ENCODE results near the gene ADGRL1.

ADGRL1 gene

DNA sequence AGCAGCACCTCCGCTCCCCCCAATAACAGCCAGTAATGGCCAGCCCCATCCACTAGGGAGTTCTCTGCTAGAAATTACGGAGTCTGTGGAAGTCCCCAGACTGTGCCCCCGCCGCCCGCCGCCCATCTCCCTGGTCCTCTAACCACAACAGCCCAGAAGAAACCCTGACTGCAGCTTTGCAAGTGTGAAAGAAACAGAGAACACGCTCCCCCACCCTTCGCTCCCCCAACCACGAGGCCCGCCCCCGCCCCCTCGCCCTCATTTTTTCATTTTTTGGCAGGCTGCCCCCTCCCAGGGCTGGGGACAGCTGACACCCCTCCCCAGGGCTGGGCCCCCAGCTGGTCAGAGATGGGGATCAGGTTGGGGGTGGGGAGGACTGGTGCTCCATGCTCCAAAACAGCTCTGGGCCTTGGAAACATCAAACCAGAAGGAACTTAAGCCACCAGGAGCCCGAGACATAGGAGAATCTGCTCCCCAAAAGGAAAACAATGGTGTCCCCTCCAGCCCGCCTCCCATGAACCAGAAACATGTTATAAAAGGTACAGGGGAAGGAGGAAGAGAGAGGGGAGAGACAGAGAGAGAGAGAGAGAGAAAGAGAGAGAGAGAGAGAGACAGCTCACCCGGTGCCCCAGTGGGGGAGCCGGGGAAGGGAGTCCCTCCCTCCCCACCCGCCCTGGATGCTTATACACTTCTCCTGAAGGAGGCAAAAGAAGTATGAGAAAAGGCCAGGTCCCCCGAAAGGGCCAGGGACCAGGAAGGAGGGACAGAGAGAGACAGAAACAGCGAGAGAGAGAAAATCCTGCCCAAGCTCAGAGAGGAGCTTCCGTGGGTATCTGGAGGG lies 39.8 kb downstream of the ADGRL1 start:
- TF ChIP-seq, protein P1, sequence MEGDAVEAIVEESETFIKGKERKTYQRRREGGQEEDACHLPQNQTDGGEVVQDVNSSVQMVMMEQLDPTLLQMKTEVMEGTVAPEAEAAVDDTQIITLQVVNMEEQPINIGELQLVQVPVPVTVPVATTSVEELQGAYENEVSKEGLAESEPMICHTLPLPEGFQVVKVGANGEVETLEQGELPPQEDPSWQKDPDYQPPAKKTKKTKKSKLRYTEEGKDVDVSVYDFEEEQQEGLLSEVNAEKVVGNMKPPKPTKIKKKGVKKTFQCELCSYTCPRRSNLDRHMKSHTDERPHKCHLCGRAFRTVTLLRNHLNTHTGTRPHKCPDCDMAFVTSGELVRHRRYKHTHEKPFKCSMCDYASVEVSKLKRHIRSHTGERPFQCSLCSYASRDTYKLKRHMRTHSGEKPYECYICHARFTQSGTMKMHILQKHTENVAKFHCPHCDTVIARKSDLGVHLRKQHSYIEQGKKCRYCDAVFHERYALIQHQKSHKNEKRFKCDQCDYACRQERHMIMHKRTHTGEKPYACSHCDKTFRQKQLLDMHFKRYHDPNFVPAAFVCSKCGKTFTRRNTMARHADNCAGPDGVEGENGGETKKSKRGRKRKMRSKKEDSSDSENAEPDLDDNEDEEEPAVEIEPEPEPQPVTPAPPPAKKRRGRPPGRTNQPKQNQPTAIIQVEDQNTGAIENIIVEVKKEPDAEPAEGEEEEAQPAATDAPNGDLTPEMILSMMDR (IDR thresholded peaks at IDR 0.05; ENCODE audit: insufficient read depth, low read length, poor library complexity, severe bottlenecking): no peak
- no peak overlapping the region for H3K4me3 ChIP-seq (replicated peaks; ENCODE audit: low read depth, low read length)
- no peaks in the 10 kb centered on the region for H3K36me3 ChIP-seq (ENCODE audit: control insufficient read depth, insufficient read depth, low read length)
- no peaks in the 10 kb centered on the region; the same call in 1 of the 2 replicates for H3K27me3 ChIP-seq (replicated peaks; ENCODE audit: control insufficient read depth, insufficient read depth, low read length)
- DNase-seq (ENCODE audit: extremely low read depth, insufficient read length): no peak

DNA sequence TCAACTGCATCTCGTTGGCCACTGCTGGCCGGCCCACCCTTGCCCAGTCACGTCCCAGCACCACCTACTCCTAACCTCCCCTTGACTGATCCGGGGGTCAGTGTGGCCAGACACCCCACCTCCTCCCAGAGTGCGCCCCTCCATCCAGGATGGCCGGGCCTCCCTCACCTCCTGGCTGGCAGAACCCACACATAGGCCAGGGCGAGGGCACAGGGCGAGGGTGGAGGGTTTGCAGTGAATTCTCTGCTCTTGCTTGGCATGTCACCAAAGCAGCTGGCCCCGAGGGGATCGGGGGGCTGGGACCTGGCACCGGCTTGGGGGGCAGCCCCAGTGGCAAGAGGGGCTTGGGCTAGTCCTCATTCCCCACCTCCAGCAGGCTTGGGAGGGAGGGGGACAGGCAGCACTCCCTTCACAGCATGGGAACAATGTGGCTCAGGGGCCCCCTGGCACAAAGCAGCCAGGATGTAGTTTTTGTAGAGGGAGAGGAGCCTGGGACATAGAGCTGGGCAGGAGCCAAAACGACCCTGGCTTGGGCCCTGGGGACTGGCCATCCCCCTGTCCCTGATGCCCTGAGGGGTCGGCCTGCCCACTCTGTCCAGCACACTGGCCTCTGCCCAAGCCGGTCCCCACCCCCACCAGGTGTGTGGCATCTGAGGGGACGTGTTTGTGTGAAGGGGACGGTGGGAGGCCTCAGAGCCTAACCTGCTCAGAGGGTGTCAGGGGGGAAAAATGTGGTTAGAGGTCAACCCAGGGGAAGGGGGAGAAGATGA lies 41.1 kb downstream of the ADGRL1 start:
- TF ChIP-seq, protein P1 (IDR thresholded peaks at IDR 0.05; ENCODE audit: insufficient read depth, low read length, poor library complexity, severe bottlenecking): no peak
- Histone ChIP-seq H3K4me3 (replicated peaks; ENCODE audit: low read depth, low read length) (no peak overlapping the region), H3K36me3 (ENCODE audit: control insufficient read depth, insufficient read depth, low read length) (no peaks in the 10 kb centered on the region), H3K27me3 (replicated peaks; ENCODE audit: control insufficient read depth, insufficient read depth, low read length) (no peaks in the 10 kb centered on the region; the same call in 1 of the 2 replicates)
- DNase-seq (ENCODE audit: extremely low read depth, insufficient read length): no peak

DNA sequence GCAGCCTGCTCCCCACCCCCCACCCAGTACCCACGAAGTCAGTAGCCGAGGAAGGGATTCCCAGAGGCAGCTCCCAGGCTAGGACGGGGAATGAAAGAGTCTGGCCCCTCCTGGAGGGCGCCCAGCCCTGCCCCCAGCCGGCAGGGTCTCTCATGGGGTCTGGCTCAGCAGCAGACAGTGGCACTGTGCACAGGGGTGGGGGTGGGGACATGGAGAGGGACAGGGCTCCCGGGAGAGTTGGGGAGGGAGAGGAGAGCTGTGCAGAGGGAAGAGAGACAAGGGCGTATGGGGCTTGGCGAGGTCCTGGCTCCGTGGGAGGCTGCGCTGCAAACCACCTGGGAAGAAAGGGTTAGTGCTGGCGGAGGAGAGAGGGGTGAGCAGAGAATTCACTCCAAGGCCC lies 41.9 kb downstream of the ADGRL1 start:
- Histone ChIP-seq H3K27me3 (replicated peaks; ENCODE audit: control insufficient read depth, insufficient read depth, low read length) (no peaks in the 10 kb centered on the region; the same call in 1 of the 2 replicates), H3K4me3 (replicated peaks; ENCODE audit: low read depth, low read length) (no peak overlapping the region), H3K36me3 (ENCODE audit: control insufficient read depth, insufficient read depth, low read length) (no peaks in the 10 kb centered on the region)
- TF ChIP-seq, protein P1 (IDR thresholded peaks at IDR 0.05; ENCODE audit: insufficient read depth, low read length, poor library complexity, severe bottlenecking): no peak
- no peak for DNase-seq (ENCODE audit: extremely low read depth, insufficient read length)

DNA sequence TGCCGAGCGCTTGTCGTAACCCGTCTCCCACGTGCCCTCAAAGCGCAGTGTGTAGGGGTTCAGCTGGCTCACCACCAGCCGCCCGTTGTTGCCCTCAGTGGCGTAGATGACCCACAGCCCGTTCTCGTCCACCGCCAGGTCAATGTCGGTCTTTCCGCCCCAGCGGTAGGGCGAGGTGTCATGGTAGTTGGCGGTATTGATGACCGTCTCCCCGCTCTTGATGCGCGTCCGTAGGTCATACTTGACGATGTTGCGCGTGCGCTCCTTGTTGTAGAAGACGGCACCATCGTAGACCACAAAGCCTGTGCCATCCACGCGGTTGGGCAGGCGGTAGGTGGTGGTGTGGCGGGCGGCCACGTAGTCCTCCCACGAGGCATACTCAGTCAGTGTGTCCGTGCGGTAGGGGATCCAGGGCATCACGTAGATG lies 43.1 kb downstream of the ADGRL1 start:
- no peak for DNase-seq (ENCODE audit: extremely low read depth, insufficient read length)
- H3K4me3 ChIP-seq (replicated peaks; ENCODE audit: low read depth, low read length): no peak overlapping the region
- TF ChIP-seq, protein P1 (IDR thresholded peaks at IDR 0.05; ENCODE audit: insufficient read depth, low read length, poor library complexity, severe bottlenecking): no peak
- no peaks in the 10 kb centered on the region; the same call in 1 of the 2 replicates for H3K27me3 ChIP-seq (replicated peaks; ENCODE audit: control insufficient read depth, insufficient read depth, low read length)
- no peaks in the 10 kb centered on the region for H3K36me3 ChIP-seq (ENCODE audit: control insufficient read depth, insufficient read depth, low read length)

DNA sequence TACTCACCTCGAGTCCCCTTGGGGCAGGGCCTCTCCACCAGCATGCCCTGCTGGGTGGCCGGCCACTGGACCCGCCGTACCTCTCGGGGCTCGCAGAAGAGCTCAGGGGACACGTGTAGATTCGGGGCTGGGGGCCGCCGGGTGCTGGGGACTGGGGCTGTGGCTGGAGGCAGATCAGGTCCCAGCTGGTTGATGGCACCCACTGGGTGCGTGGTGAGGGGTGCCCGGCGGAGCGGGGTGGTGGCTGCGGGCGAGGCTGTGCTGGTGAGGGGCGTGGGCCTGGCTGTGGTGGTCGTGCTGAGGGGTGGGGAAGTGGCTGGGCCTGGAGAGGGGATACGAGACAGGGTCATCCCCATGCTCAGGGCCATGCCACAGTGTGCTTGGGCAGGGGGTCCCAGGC lies 44.7 kb downstream of the ADGRL1 start:
- Histone ChIP-seq H3K4me3 (replicated peaks; ENCODE audit: low read depth, low read length) (no peak overlapping the region), H3K36me3 (ENCODE audit: control insufficient read depth, insufficient read depth, low read length) (no peaks in the 10 kb centered on the region), H3K27me3 (replicated peaks; ENCODE audit: control insufficient read depth, insufficient read depth, low read length) (no peaks in the 10 kb centered on the region; the same call in 1 of the 2 replicates)
- TF ChIP-seq, protein P1 (IDR thresholded peaks at IDR 0.05; ENCODE audit: insufficient read depth, low read length, poor library complexity, severe bottlenecking): no peak
- DNase-seq (ENCODE audit: extremely low read depth, insufficient read length): no peak
